Mesenchymal stem cell (in vitro differentiated cells and primary cell): ENCODE data around the gene GFOD2.

ENCODE experiments used
- DNase-seq: peaks from one replicate; pipeline ENCODE4 v3.0.0-alpha.2; 2013
- H2AFZ ChIP-seq: one replicate; pipeline ENCODE4 v1.6.1; 2013; ENCODE audit warnings: low read depth, mild to moderate bottlenecking, control low read depth, inconsistent platforms, low read length, moderate library complexity
- H2AK5ac ChIP-seq: 2 replicates; pipeline ENCODE4 v1.6.1; 2013; ENCODE audit warnings: low read length, moderate library complexity, mild to moderate bottlenecking, inconsistent platforms; ENCODE audit not compliant: severe bottlenecking
- H2BK120ac ChIP-seq: one replicate; pipeline ENCODE4 v1.6.1; 2013; ENCODE audit warnings: low read depth, mild to moderate bottlenecking, inconsistent platforms, low read length, moderate library complexity
- H2BK12ac ChIP-seq, 2 experiments: one replicate each; pipeline ENCODE4 v1.6.1; 2013; ENCODE audit warnings: inconsistent platforms in 2 of 2, low read length in 2 of 2, mild to moderate bottlenecking in 2 of 2, moderate library complexity in 2 of 2, control low read depth in 1 of 2
- H2BK15ac ChIP-seq: one replicate; pipeline ENCODE4 v1.6.1; 2013; ENCODE audit warnings: mild to moderate bottlenecking, low read depth, inconsistent platforms; ENCODE audit not compliant: poor library complexity, severe bottlenecking
- H2BK5ac ChIP-seq: 2 replicates; pipeline ENCODE4 v1.6.1; 2013; ENCODE audit warnings: low read depth, mild to moderate bottlenecking, low read length, control low read depth, inconsistent platforms; ENCODE audit not compliant: poor library complexity, severe bottlenecking
- H3K14ac ChIP-seq, 2 experiments: one replicate each; pipeline ENCODE4 v1.6.1; 2013; ENCODE audit warnings: inconsistent platforms in 2 of 2, low read length in 2 of 2, control low read depth in 1 of 2, mild to moderate bottlenecking in 1 of 2, moderate library complexity in 1 of 2
- H3K18ac ChIP-seq, 2 experiments: one replicate each; pipeline ENCODE4 v1.6.1; 2013; ENCODE audit warnings: inconsistent platforms in 2 of 2, low read length in 2 of 2, control low read depth in 1 of 2, low read depth in 1 of 2, mild to moderate bottlenecking in 1 of 2
- H3K23ac ChIP-seq, 2 experiments: one replicate each; pipeline ENCODE4 v1.6.1; 2013; ENCODE audit warnings: inconsistent platforms in 2 of 2, low read length in 2 of 2, mild to moderate bottlenecking in 2 of 2, moderate library complexity in 2 of 2, control low read depth in 1 of 2
- H3K27ac ChIP-seq: 2 replicates; pipeline ENCODE4 v1.5.1; 2013; ENCODE audit warnings: mild to moderate bottlenecking, moderate library complexity, low read length, control low read depth, inconsistent platforms; ENCODE audit not compliant: poor library complexity, severe bottlenecking
- H3K27me3 ChIP-seq, 2 experiments: 2 replicates each; pipeline versions ENCODE4 v1.6.1 to v1.7.0; 2013; ENCODE audit warnings: low read length in 2 of 2, mild to moderate bottlenecking in 2 of 2, moderate library complexity in 2 of 2, control low read depth in 1 of 2, inconsistent platforms in 1 of 2; ENCODE audit not compliant: control insufficient read depth in 1 of 2, insufficient read depth in 1 of 2
- H3K36me3 ChIP-seq, 2 experiments: 2 replicates each; pipeline versions ENCODE4 v1.6.1 to v1.7.0; 2013; ENCODE audit warnings: low read length in 2 of 2, control low read depth in 1 of 2, inconsistent platforms in 1 of 2, low read depth in 1 of 2, mild to moderate bottlenecking in 1 of 2; ENCODE audit not compliant: insufficient read depth in 2 of 2, control insufficient read depth in 1 of 2
- H3K4ac ChIP-seq, 2 experiments: one replicate each; pipeline ENCODE4 v1.6.1; 2013; ENCODE audit warnings: inconsistent platforms in 2 of 2, low read length in 2 of 2, mild to moderate bottlenecking in 2 of 2, moderate library complexity in 2 of 2, control low read depth in 1 of 2, low read depth in 1 of 2
- H3K4me1 ChIP-seq: 2 replicates; pipeline ENCODE4 v1.6.1; 2013; ENCODE audit warnings: low read depth, low read length, control low read depth; ENCODE audit not compliant: control insufficient read depth, insufficient read depth
- H3K4me2 ChIP-seq: 2 replicates; pipeline ENCODE4 v1.6.1; 2013; ENCODE audit warnings: low read length, mild to moderate bottlenecking, inconsistent platforms; ENCODE audit not compliant: poor library complexity, severe bottlenecking
- H3K4me3 ChIP-seq, 2 experiments: 2 replicates each; pipeline versions ENCODE4 v1.5.1 to v1.7.0; 2013; ENCODE audit warnings: low read length in 2 of 2, mild to moderate bottlenecking in 2 of 2, control low read depth in 1 of 2, low read depth in 1 of 2; ENCODE audit not compliant: insufficient read depth in 1 of 2
- H3K79me1 ChIP-seq: replicated peaks from 2 replicates; pipeline ENCODE4 v1.6.1; 2013; ENCODE audit warnings: mild to moderate bottlenecking, control low read depth, low read length, inconsistent platforms; ENCODE audit not compliant: poor library complexity, severe bottlenecking
- H3K9ac ChIP-seq: 2 replicates; pipeline ENCODE4 v1.7.0; 2013; ENCODE audit warnings: mild to moderate bottlenecking, low read length, moderate library complexity
- H3K9me3 ChIP-seq: 2 replicates; pipeline ENCODE4 v1.7.0; 2013; ENCODE audit warnings: mild to moderate bottlenecking, low read length; ENCODE audit not compliant: control insufficient read depth
- H4K8ac ChIP-seq: one replicate; pipeline ENCODE4 v1.6.1; 2013; ENCODE audit warnings: inconsistent platforms, mild to moderate bottlenecking, low read length, moderate library complexity
- H4K91ac ChIP-seq: one replicate; pipeline ENCODE4 v1.6.1; 2013; ENCODE audit warnings: mild to moderate bottlenecking, low read length, inconsistent platforms
- WGBS: methylation state at CpG from one replicate; pipeline ENCODE4 v1.1.7; 2013; ENCODE audit warnings: mixed read lengths; 5-methylcytosine and 5-hydroxymethylcytosine counted together

GFOD2 gene

GRCh38 chr16:67644038-67644437 lies 75.1 kb downstream of the GFOD2 start:
- 90% methylated on average over 9 of the region's 9 CpGs for WGBS
- no peak overlapping the region for H3K4ac ChIP-seq

DNA sequence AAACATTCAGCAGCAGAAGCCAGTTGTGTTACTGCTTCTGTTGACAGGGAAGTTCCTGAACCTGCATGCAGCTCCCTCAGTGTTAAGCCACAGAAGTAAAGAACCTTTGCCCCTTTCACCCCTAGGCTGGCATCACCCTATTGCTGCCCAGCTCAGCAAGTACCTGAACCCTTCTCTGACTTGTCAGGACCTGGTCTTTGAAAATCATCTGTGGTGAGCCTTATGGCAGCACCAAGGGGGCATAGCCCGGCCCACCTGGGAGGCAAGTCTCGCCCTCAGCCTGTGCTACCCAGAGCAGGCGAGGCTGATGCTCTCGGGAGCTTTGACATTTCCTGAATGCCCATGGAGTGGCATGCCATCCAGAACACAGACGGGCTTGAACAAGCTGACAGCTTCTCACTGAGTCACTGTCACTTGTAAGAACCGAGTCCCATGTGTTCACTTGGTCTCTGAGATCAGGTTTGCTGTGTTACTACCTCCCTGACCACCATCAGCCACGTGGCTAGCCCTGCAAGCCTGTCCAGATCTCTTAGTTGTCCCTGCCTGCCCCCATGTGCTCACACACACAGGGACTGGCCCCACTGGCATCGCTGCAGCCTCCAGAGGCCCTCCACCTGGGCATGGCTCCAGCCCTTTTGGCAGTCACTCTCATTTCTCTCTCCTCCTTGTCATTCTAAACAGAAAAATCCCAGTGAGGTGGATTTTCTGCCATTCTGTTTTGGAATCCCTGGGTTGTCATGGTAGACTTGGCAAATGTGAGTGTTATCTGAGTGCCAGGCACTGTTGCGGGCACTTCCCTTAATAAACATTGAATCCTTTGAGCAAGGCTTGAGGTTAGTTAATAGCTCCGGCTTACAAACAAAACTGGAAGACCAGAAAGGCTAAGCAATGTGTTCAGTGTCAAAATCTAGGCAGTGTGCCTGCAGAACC lies 77.1 kb downstream of the GFOD2 start:
- no peak overlapping the region for H3K27ac ChIP-seq
- no peak overlapping the region for H3K14ac ChIP-seq
- no peak overlapping the region for H3K9ac ChIP-seq
- no peak for DNase-seq
- no peak overlapping the region for H3K4ac ChIP-seq
- H2BK5ac ChIP-seq, result no peak overlapping the region
- no peak overlapping the region for H3K18ac ChIP-seq
- H3K9me3 ChIP-seq, result no peaks in the 10 kb centered on the region
- peaks cover 18 to 30% of the 10 kb centered on the region in 2 experiments for H3K27me3 ChIP-seq
- no peak overlapping the region for H2AFZ ChIP-seq
- no peak overlapping the region for H4K91ac ChIP-seq
- peaks cover 8% of the 10 kb centered on the region for H3K4me1 ChIP-seq
- H3K23ac ChIP-seq, result no peak overlapping the region
- H2BK120ac ChIP-seq, result no peak overlapping the region
- peaks cover 21 to 23% of the 10 kb centered on the region in 2 experiments for H3K36me3 ChIP-seq
- WGBS, result 89% methylated on average over 10 of the region's 10 CpGs
- H2AK5ac ChIP-seq, result no peak overlapping the region
- no peaks in the 10 kb centered on the region for H3K79me1 ChIP-seq
- H3K4me3 ChIP-seq, result no peak overlapping the region
- no peak overlapping the region for H4K8ac ChIP-seq
- H2BK15ac ChIP-seq, result no peak overlapping the region
- H2BK12ac ChIP-seq, result no peak overlapping the region
- no peak overlapping the region for H3K4me2 ChIP-seq

More at GRCh38 chr16:67644038-67644437, 75.1 kb downstream of the GFOD2 start:
- H4K91ac ChIP-seq, result no peak overlapping the region
- H3K27me3 ChIP-seq, result peaks cover 18 to 48% of the 10 kb centered on the region in 2 experiments
- peaks cover 8% of the 10 kb centered on the region for H3K4me1 ChIP-seq
- H3K23ac ChIP-seq, result no peak overlapping the region
- H3K4me2 ChIP-seq, result no peak overlapping the region
- no peak overlapping the region for H3K14ac ChIP-seq
- H2BK12ac ChIP-seq, result no peak overlapping the region
- H3K36me3 ChIP-seq, result peaks cover 2 to 11% of the 10 kb centered on the region in 2 experiments
- no peaks in the 10 kb centered on the region for H3K9me3 ChIP-seq
- no peak overlapping the region for H2BK15ac ChIP-seq
- H2BK120ac ChIP-seq, result no peak overlapping the region
- H3K18ac ChIP-seq, result no peak overlapping the region
- no peak overlapping the region for H3K4me3 ChIP-seq
- no peak overlapping the region for H4K8ac ChIP-seq
- no peak overlapping the region for H3K9ac ChIP-seq
- H2BK5ac ChIP-seq, result no peak overlapping the region
- H3K27ac ChIP-seq, result no peak overlapping the region
- no peak overlapping the region for H2AFZ ChIP-seq
- no peak overlapping the region for H2AK5ac ChIP-seq
- no peaks in the 10 kb centered on the region for H3K79me1 ChIP-seq
- DNase-seq, result no peak

DNA sequence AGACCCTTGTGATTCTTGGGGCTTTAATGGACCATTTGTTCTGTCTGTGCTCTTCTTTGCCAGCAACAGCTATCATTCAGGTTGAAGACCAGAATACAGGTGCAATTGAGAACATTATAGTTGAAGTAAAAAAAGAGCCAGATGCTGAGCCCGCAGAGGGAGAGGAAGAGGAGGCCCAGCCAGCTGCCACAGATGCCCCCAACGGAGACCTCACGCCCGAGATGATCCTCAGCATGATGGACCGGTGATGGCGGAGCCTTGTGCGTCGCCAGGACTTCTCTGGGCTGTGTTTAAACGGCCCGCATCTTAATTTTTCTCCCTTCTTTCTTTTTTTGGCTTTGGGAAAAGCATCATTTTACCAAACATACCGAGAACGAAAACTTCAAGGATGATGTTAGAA lies 81.5 kb downstream of the GFOD2 start:
- peaks cover 18% of the 10 kb centered on the region for H3K79me1 ChIP-seq
- no peak for DNase-seq
- no peak overlapping the region for H2BK12ac ChIP-seq
- no peak overlapping the region for H3K4me2 ChIP-seq
- no peak overlapping the region for H3K23ac ChIP-seq
- no peak overlapping the region for H4K8ac ChIP-seq
- no peak overlapping the region for H3K18ac ChIP-seq
- WGBS, result 95% methylated on average over 12 of the region's 12 CpGs
- H3K36me3 ChIP-seq, result peaks cover 46 to 49% of the 10 kb centered on the region in 2 experiments
- no peak overlapping the region for H2BK120ac ChIP-seq
- no peaks in the 10 kb centered on the region for H3K27me3 ChIP-seq
- no peak overlapping the region for H3K27ac ChIP-seq
- no peak overlapping the region for H2AFZ ChIP-seq
- H3K14ac ChIP-seq, result no peak overlapping the region
- no peak overlapping the region for H2BK5ac ChIP-seq
- H3K4me1 ChIP-seq, result no peaks in the 10 kb centered on the region
- H3K9ac ChIP-seq, result no peak overlapping the region
- no peak overlapping the region for H2AK5ac ChIP-seq
- H3K4ac ChIP-seq, result no peak overlapping the region
- no peaks in the 10 kb centered on the region for H3K9me3 ChIP-seq
- no peak overlapping the region for H4K91ac ChIP-seq
- no peak overlapping the region for H3K4me3 ChIP-seq
- no peak overlapping the region for H2BK15ac ChIP-seq

GRCh38 chr16:67636713-67637112 lies 82.4 kb downstream of the GFOD2 start:
- Histone ChIP-seq H2AFZ (no peak overlapping the region), H2BK5ac (no peak overlapping the region), H3K36me3 (peaks cover 52 to 53% of the 10 kb centered on the region in 2 experiments)

More at GRCh38 chr16:67636713-67637112, 82.4 kb downstream of the GFOD2 start:
- Histone ChIP-seq H3K4me2 (no peak overlapping the region), H3K23ac (no peak overlapping the region), H2BK120ac (no peak overlapping the region), H2BK12ac (no peak overlapping the region), H2AK5ac (no peak overlapping the region), H3K27ac (no peak overlapping the region), H3K4me3 (no peak overlapping the region), H3K9ac (no peak overlapping the region), H4K8ac (no peak overlapping the region), H3K9me3 (no peaks in the 10 kb centered on the region), H3K79me1 (peaks cover 24% of the 10 kb centered on the region), H3K4ac (no peak overlapping the region), H4K91ac (no peak overlapping the region), H3K27me3 (no peaks in the 10 kb centered on the region), H3K4me1 (no peaks in the 10 kb centered on the region), H2BK15ac (no peak overlapping the region), H3K14ac (no peak overlapping the region), H3K18ac (no peak overlapping the region)
- WGBS, result 98% methylated on average over 8 of the region's 8 CpGs
- DNase-seq, result no peak
